HCT116 (cell line): ENCODE data around the gene MX2. TPM values are rescaled to one million over a fixed set of nuclear protein-coding genes. Genes with fewer than 3 reads are reported as not detected.
A peak's percentile ranks its signal among the peaks of the same experiment; 100 is the strongest.

Experiments used
- ATAC-seq: fragments of 200-7000 bp; cut with Tn5 transposase; 2 replicates; pipeline ENCODE4 v1.9.1; 2020; ENCODE audit warnings: mild to moderate bottlenecking, moderate library complexity
- Bru-seq: library from RNA; stranded (reverse); fragments of 400-500 nt; gene quantifications from one replicate; lab custom pipeline; 2021; lab: Mats Ljungman, UMichigan
- BruChase-seq, 2 experiments: library from RNA; stranded (reverse); fragments of 400-500 nt; gene quantifications; one replicate each; lab custom pipeline; 2021; lab: Mats Ljungman, UMichigan
- BruUV-seq: library from RNA; stranded (reverse); fragments of 400-500 nt; replicated peaks from 2 replicates; lab custom pipeline; 2021; lab: Mats Ljungman, UMichigan
- CTCF ChIA-PET: fragments of 300-600 bp; sonication (Branson Sonifier 250); formaldehyde crosslinking; loops from one replicate; lab custom pipeline; 2021; ENCODE audit warnings: antibody characterized with exemption; lab: Charles Lee
- POLR2A ChIA-PET: fragments of 300-600, 350-600 bp; sonication (Branson Sonifier 250); formaldehyde crosslinking; loops from one replicate; lab custom pipeline; 2021; ENCODE audit warnings: antibody characterized with exemption; lab: Charles Lee
- RAD21 ChIA-PET, 2 experiments: fragments of 300-600 bp; sonication (Branson Sonifier 250); formaldehyde crosslinking; loops; one replicate each; lab custom pipeline; 2023; ENCODE audit warnings: low total read pairs in 2 of 2; ENCODE audit not compliant: uncharacterized antibody in 2 of 2, unreplicated experiment in 2 of 2, low non-redundant PET in 1 of 2; lab: Charles Lee
- DNase-seq: peaks from one replicate; pipeline ENCODE4 v3.0.0-alpha.2; 2010; ENCODE audit warnings: low read depth, low spot score
- H2AFZ ChIP-seq: fragments of 200-600 bp; shearing (Covaris generic), sonication (generic); 2 replicates; pipeline ENCODE4 v1.6.1; 2017; ENCODE audit warnings: low read depth, mixed run types, mixed read lengths, antibody characterized with exemption, low read length; ENCODE audit not compliant: poor library complexity, severe bottlenecking
- H3K27ac ChIP-seq: 2 replicates; pipeline ENCODE4 v1.5.1; 2012; ENCODE audit warnings: low read depth, low read length
- H3K27me3 ChIP-seq: fragments of 200-600 bp; sonication (generic); 2 replicates; pipeline ENCODE4 v1.6.1; 2016; ENCODE audit warnings: mixed run types, low read length, mixed read lengths; ENCODE audit not compliant: insufficient read depth
- H3K36me3 ChIP-seq, 2 experiments: fragments of 200-500 bp in 1 of 2; fragments of 200-600 bp in 1 of 2; sonication (Bioruptor generic) in 1 of 2; sonication (generic) in 1 of 2; 2 replicates each; pipeline versions ENCODE4 v1.5.1 to v1.6.1; 2014 to 2016; ENCODE audit warnings: low read length in 2 of 2, inconsistent platforms in 1 of 2, mixed read lengths in 1 of 2, mixed run types in 1 of 2; ENCODE audit not compliant: insufficient read depth in 2 of 2, control insufficient read depth in 1 of 2
- H3K4me1 ChIP-seq, 2 experiments: fragments of 200-600 bp in 1 of 2; sonication (generic) in 1 of 2; 2 replicates each; pipeline versions ENCODE4 v1.5.1 to v1.6.1; 2012 to 2017; ENCODE audit warnings: low read length in 2 of 2, inconsistent platforms in 1 of 2, mild to moderate bottlenecking in 1 of 2, mixed read lengths in 1 of 2, mixed run types in 1 of 2, moderate library complexity in 1 of 2; ENCODE audit not compliant: insufficient read depth in 2 of 2, control insufficient read depth in 1 of 2
- H3K4me2 ChIP-seq: fragments of 200-600 bp; sonication (generic); 2 replicates; pipeline ENCODE4 v1.6.1; 2017; ENCODE audit warnings: mixed run types, low read length, mixed read lengths
- H3K4me3 ChIP-seq, 2 experiments: fragments of 200-600 bp in 1 of 2; sonication (generic) in 1 of 2; replicated peaks in 1 of 2; 2 replicates each; pipeline ENCODE4 v1.5.1; 2011 to 2016; ENCODE audit warnings: low read length in 2 of 2, control low read depth in 1 of 2, low read depth in 1 of 2, mild to moderate bottlenecking in 1 of 2, mixed read lengths in 1 of 2, mixed run types in 1 of 2
- H3K79me2 ChIP-seq: fragments of 200-600 bp; sonication (generic); 2 replicates; pipeline ENCODE4 v1.6.1; 2017; ENCODE audit warnings: mild to moderate bottlenecking, mixed run types, low read length, moderate library complexity, mixed read lengths; ENCODE audit not compliant: insufficient read depth
- H3K9ac ChIP-seq: fragments of 200-600 bp; sonication (generic); 2 replicates; pipeline ENCODE4 v1.6.1; 2016; ENCODE audit warnings: low read length, mixed read lengths
- H3K9me2 ChIP-seq: fragments of 200-600 bp; sonication (generic), shearing (Covaris generic); 2 replicates; pipeline ENCODE4 v1.6.1; 2017; ENCODE audit warnings: mixed run types, mild to moderate bottlenecking, moderate library complexity; ENCODE audit not compliant: insufficient read depth
- H3K9me3 ChIP-seq, 2 experiments: fragments of 200-500 bp in 1 of 2; fragments of 200-600 bp in 1 of 2; sonication (Bioruptor generic) in 1 of 2; sonication (generic) in 1 of 2; 2 replicates each; pipeline ENCODE4 v1.6.1; 2014 to 2017; ENCODE audit warnings: low read length in 2 of 2, mixed read lengths in 2 of 2, inconsistent platforms in 1 of 2, low read depth in 1 of 2, mild to moderate bottlenecking in 1 of 2, mixed run types in 1 of 2, moderate library complexity in 1 of 2; ENCODE audit not compliant: control insufficient read depth in 1 of 2, insufficient read depth in 1 of 2
- H4K20me1 ChIP-seq: fragments of 200-600 bp; sonication (generic), shearing (Covaris generic); 2 replicates; pipeline ENCODE4 v1.6.1; 2017; ENCODE audit warnings: mixed run types, mild to moderate bottlenecking, moderate library complexity; ENCODE audit not compliant: insufficient read depth
- EGR1 ChIP-seq: IDR thresholded peaks from 2 replicates; pipeline ENCODE4 v1.6.1; 2012; ENCODE audit warnings: low read depth
- ELF1 ChIP-seq: IDR thresholded peaks from 2 replicates; pipeline ENCODE4 v1.6.1; 2012; ENCODE audit warnings: low read depth, borderline replicate concordance
- EZH2 ChIP-seq: fragments of 200-600 bp; sonication (generic); IDR thresholded peaks from 2 replicates; pipeline ENCODE4 v1.6.1; 2017; ENCODE audit warnings: antibody characterized with exemption, mixed run types
- JUND ChIP-seq: IDR thresholded peaks from 2 replicates; pipeline ENCODE4 v1.6.1; 2012
- POLR2A ChIP-seq: IDR thresholded peaks from 2 replicates; pipeline ENCODE4 v1.7.0; 2011; ENCODE audit warnings: borderline replicate concordance; ENCODE audit not compliant: insufficient read depth, insufficient read length; ENCODE audit errors: extremely low read depth
- POLR2AphosphoS5 ChIP-seq: IDR thresholded peaks from 2 replicates; pipeline ENCODE4 v1.6.1; 2011; ENCODE audit warnings: mild to moderate bottlenecking, low read depth, low read length, moderate library complexity
- RAD21 ChIP-seq: IDR thresholded peaks from 2 replicates; pipeline ENCODE4 v1.6.1; 2012; ENCODE audit warnings: low read depth, mild to moderate bottlenecking
- SRF ChIP-seq: IDR thresholded peaks from 2 replicates; pipeline ENCODE4 v1.6.1; 2012; ENCODE audit warnings: low read depth
- TCF7L2 ChIP-seq: IDR thresholded peaks from 2 replicates; pipeline ENCODE4 v1.7.0; 2011; ENCODE audit warnings: borderline replicate concordance, inconsistent platforms; ENCODE audit not compliant: insufficient read depth, insufficient read length; ENCODE audit errors: extremely low read depth
- ZNF274 ChIP-seq: fragments of 200-500 bp; sonication (Bioruptor generic); IDR thresholded peaks from 2 replicates; pipeline ENCODE4 v1.6.1; 2014; ENCODE audit warnings: mild to moderate bottlenecking, low read depth, low read length, inconsistent platforms
- intact Hi-C: fragments of 100-400 bp; cut with micrococcal nuclease; formaldehyde crosslinking; loops from 2 replicates; pipeline ENCODE4 v1.10.0; 2022
- long read RNA-seq: library from polyadenylated mRNA; unstranded; transcript quantifications from one replicate; pipeline ENCODE4 v2.0.0, GENCODE V29; 2021; ENCODE audit not compliant: unreplicated experiment
- polyA plus RNA-seq: library from polyadenylated mRNA; unstranded; fragments of >200 nt; gene quantifications from 2 replicates; pipeline ENCODE4 v1.2.1, GENCODE V29; 2012; ENCODE audit warnings: missing spikeins
- total RNA-seq: library from RNA; stranded (reverse); gene quantifications from one replicate; pipeline ENCODE4 v1.2.1, GENCODE V29; 2021; ENCODE audit not compliant: unreplicated experiment
- TF ChIP-seq, protein P1 (sequence below): IDR thresholded peaks from 2 replicates; pipeline ENCODE4 v1.6.1; 2011; ENCODE audit warnings: mild to moderate bottlenecking, low read length, moderate library complexity; ENCODE audit not compliant: insufficient replicate concordance; ENCODE audit errors: extremely low read depth
- TF ChIP-seq, protein P2 (sequence below), 3 experiments: fragments of 200-600 bp in 1 of 3; sonication (generic) in 1 of 3; IDR thresholded peaks in 2 of 3; conservative IDR thresholded peaks in 1 of 3; 2 replicates each; pipeline ENCODE4 v1.5.1; 2012 to 2017; ENCODE audit warnings: low read depth in 2 of 3, low read length in 2 of 3, antibody characterized with exemption in 1 of 3, borderline replicate concordance in 1 of 3, control low read depth in 1 of 3, mild to moderate bottlenecking in 1 of 3, mixed read lengths in 1 of 3, mixed run types in 1 of 3, moderate library complexity in 1 of 3; ENCODE audit not compliant: insufficient read depth in 1 of 3
- TF ChIP-seq, protein P3 (sequence below): IDR thresholded peaks from 2 replicates; pipeline ENCODE4 v1.6.1; 2012; ENCODE audit warnings: low read depth

The MX2 gene, protein sequence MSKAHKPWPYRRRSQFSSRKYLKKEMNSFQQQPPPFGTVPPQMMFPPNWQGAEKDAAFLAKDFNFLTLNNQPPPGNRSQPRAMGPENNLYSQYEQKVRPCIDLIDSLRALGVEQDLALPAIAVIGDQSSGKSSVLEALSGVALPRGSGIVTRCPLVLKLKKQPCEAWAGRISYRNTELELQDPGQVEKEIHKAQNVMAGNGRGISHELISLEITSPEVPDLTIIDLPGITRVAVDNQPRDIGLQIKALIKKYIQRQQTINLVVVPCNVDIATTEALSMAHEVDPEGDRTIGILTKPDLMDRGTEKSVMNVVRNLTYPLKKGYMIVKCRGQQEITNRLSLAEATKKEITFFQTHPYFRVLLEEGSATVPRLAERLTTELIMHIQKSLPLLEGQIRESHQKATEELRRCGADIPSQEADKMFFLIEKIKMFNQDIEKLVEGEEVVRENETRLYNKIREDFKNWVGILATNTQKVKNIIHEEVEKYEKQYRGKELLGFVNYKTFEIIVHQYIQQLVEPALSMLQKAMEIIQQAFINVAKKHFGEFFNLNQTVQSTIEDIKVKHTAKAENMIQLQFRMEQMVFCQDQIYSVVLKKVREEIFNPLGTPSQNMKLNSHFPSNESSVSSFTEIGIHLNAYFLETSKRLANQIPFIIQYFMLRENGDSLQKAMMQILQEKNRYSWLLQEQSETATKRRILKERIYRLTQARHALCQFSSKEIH
- total RNA-seq (0.22 TPM), Bru-seq, nascent RNA (percentile 4 among the genes with signal in this experiment), BruChase-seq, experiment 1, labeled RNA remaining after a 6-hour chase (percentile 9 among the genes with signal in this experiment), BruChase-seq, experiment 2, labeled RNA remaining after a 2-hour chase (percentile 7 among the genes with signal in this experiment)
- polyA plus RNA-seq: 0.12 TPM in 2 replicates
- long read RNA-seq: 0 reads

GRCh38 chr21:41361786-41362604 is at the start of gene MX2:
MX2 (plus strand) TSS chr21:41362027; CDS start chr21:41376907, 14,880 bp downstream.
- DNase-seq (no peak), ATAC-seq (no peak)
- no peak within 1 kb of the TSS for H3K4me2 ChIP-seq
- no peak within 1 kb of the TSS for H2AFZ ChIP-seq
- no peak within 1 kb of the TSS for H3K27ac ChIP-seq
- TF ChIP-seq ZNF274 (no peak), JUND (no peak), EGR1 (no peak), ELF1 (no peak), POLR2A (no peak), SRF (no peak), POLR2AphosphoS5 (no peak), EZH2 (no peak), RAD21 (no peak), TCF7L2 (no peak)
- TF ChIP-seq, protein P1, sequence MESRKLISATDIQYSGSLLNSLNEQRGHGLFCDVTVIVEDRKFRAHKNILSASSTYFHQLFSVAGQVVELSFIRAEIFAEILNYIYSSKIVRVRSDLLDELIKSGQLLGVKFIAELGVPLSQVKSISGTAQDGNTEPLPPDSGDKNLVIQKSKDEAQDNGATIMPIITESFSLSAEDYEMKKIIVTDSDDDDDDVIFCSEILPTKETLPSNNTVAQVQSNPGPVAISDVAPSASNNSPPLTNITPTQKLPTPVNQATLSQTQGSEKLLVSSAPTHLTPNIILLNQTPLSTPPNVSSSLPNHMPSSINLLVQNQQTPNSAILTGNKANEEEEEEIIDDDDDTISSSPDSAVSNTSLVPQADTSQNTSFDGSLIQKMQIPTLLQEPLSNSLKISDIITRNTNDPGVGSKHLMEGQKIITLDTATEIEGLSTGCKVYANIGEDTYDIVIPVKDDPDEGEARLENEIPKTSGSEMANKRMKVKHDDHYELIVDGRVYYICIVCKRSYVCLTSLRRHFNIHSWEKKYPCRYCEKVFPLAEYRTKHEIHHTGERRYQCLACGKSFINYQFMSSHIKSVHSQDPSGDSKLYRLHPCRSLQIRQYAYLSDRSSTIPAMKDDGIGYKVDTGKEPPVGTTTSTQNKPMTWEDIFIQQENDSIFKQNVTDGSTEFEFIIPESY: no peak
- TF ChIP-seq, protein P2, sequence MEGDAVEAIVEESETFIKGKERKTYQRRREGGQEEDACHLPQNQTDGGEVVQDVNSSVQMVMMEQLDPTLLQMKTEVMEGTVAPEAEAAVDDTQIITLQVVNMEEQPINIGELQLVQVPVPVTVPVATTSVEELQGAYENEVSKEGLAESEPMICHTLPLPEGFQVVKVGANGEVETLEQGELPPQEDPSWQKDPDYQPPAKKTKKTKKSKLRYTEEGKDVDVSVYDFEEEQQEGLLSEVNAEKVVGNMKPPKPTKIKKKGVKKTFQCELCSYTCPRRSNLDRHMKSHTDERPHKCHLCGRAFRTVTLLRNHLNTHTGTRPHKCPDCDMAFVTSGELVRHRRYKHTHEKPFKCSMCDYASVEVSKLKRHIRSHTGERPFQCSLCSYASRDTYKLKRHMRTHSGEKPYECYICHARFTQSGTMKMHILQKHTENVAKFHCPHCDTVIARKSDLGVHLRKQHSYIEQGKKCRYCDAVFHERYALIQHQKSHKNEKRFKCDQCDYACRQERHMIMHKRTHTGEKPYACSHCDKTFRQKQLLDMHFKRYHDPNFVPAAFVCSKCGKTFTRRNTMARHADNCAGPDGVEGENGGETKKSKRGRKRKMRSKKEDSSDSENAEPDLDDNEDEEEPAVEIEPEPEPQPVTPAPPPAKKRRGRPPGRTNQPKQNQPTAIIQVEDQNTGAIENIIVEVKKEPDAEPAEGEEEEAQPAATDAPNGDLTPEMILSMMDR (IDR thresholded peaks at IDR 0.05 in 2 of 3, conservative IDR thresholded peaks at IDR 0.05 in 1 of 3; ENCODE audit: borderline replicate concordance in 1 of 3, insufficient read depth in 1 of 3, low read depth in 2 of 3, low read length in 2 of 3): no peak
- TF ChIP-seq, protein P3, sequence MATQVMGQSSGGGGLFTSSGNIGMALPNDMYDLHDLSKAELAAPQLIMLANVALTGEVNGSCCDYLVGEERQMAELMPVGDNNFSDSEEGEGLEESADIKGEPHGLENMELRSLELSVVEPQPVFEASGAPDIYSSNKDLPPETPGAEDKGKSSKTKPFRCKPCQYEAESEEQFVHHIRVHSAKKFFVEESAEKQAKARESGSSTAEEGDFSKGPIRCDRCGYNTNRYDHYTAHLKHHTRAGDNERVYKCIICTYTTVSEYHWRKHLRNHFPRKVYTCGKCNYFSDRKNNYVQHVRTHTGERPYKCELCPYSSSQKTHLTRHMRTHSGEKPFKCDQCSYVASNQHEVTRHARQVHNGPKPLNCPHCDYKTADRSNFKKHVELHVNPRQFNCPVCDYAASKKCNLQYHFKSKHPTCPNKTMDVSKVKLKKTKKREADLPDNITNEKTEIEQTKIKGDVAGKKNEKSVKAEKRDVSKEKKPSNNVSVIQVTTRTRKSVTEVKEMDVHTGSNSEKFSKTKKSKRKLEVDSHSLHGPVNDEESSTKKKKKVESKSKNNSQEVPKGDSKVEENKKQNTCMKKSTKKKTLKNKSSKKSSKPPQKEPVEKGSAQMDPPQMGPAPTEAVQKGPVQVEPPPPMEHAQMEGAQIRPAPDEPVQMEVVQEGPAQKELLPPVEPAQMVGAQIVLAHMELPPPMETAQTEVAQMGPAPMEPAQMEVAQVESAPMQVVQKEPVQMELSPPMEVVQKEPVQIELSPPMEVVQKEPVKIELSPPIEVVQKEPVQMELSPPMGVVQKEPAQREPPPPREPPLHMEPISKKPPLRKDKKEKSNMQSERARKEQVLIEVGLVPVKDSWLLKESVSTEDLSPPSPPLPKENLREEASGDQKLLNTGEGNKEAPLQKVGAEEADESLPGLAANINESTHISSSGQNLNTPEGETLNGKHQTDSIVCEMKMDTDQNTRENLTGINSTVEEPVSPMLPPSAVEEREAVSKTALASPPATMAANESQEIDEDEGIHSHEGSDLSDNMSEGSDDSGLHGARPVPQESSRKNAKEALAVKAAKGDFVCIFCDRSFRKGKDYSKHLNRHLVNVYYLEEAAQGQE: no peak
- BruUV-seq: no TSS peak
- peaks cover 3 to 5% of the 10 kb centered on the region in 2 experiments; a peak in 3 of 4 replicates for H3K4me1 ChIP-seq
- H3K4me3 ChIP-seq: no peak within 1 kb of the TSS
- RAD21 ChIA-PET: no interaction called here
- no peaks in the 10 kb centered on the region for H3K9me2 ChIP-seq
- no peaks in the 10 kb centered on the region for H3K36me3 ChIP-seq
- intact Hi-C loops: loop anchor here (2.0 kb wide), 1 partner anchor 79 kb away; no protein-coding TSS in a partner anchor
- CTCF ChIA-PET: interaction anchor here (2.6 kb wide), 1 partner anchor 79 kb away, joined by 23 read pairs; no protein-coding TSS in a partner anchor
- POLR2A ChIA-PET: no interaction called here
- H4K20me1 ChIP-seq: no peaks in the 10 kb centered on the region
- H3K9me3 ChIP-seq: no peaks in the 10 kb centered on the region
- no peak within 1 kb of the TSS for H3K9ac ChIP-seq
- no peaks in the 10 kb centered on the region for H3K79me2 ChIP-seq
- H3K27me3 ChIP-seq: no peaks in the 10 kb centered on the region
